Cardiac atrium fibroblast (primary cell): ENCODE data around the gene PEF1. TPM values are rescaled to one million over a fixed set of nuclear protein-coding genes. Genes with fewer than 3 reads are reported as not detected.

Source experiments
- total RNA-seq: library from RNA; depleted of rRNA; stranded (reverse); fragments of >200 nt; gene quantifications from 2 replicates; pipeline ENCODE4 v1.2.3, GENCODE V29; 2015

Gene PEF1
- 59.2 and 64.5 TPM in 2 replicates for total RNA-seq

GRCh38 chr1:31644560-31645273 lies at the start of gene PEF1:
PEF1 (minus strand) TSS chr1:31644876; CDS start chr1:31644864, 12 bp downstream.

DNA sequence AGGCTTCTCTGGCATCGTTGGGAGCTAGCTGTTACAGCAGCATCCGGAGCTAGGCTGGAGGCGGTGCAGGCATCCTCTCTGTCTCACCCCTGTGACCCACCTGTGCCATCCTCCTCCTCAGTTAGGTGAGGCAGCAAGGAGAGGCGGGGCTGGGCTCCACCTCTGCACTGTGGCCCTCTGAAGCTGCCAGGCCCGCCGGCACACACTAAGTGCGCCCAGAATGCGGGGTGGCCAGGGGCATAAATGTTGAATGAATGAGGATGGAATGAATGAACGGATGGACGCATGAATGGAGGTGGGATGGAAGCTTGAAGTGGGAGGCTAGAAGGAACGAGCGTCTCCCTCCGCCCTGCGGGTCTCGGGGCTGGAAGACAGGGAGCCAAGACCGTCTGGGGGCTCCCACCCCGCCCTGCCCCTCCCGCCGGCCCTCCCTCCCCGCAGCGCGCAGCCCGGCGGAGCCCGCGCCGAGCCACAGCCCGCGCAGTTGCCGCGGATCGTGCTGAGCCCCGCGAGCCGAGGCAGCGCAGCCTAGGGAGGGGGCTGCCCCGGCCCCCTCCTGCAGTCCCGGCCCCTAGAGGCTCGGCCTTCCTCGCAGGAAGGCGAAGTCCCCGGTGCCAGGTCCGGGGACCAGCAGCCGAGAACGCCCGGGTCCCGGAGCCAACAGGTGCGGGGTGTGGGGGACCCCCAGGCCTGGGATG lies 27.3 kb downstream of the PEF1 start, which contains the start of gene HCRTR1:
HCRTR1 (plus strand) TSS at position 472 of the 698 bp plus-strand sequence. CDS start 1,504 bp downstream, outside the sequence.

Other genes with a start within 250 kb of the PEF1 start
- gene SERINC2, start 231.7 kb downstream of the PEF1 start, total RNA-seq: 7.2 and 9.1 TPM in 2 replicates
- 24.0 and 28.0 TPM in 2 replicates for gene TINAGL1, start 68.4 kb downstream of the PEF1 start, total RNA-seq
- not detected in 2 replicates for gene HCRTR1, start 27.2 kb downstream of the PEF1 start, total RNA-seq
- 50.2 and 100 TPM in 2 replicates for gene COL16A1, start 59.1 kb upstream of the PEF1 start, total RNA-seq
- 2.5 and 3.9 TPM in 2 replicates for gene ADGRB2, start 119.5 kb upstream of the PEF1 start, total RNA-seq
- 9.6 and 23.2 TPM in 2 replicates for gene SPOCD1, start 171.1 kb upstream of the PEF1 start, total RNA-seq